Ascending aorta (tissue), 2 donors: ENCODE results near the gene IGF2R. TPM values are rescaled to one million over a fixed set of nuclear protein-coding genes. Genes with fewer than 3 reads are reported as not detected.

Experiments
- DNase-seq, 2 donors: peaks; one replicate each; pipeline ENCODE4 v3.0.0-alpha.2; 2019; ENCODE audit warnings: low spot score in 2 of 2
- H3K27ac ChIP-seq, 2 donors: fragments of 200-600 bp; sonication (generic); one replicate each; pipeline ENCODE4 v1.5.1; 2016 to 2017; ENCODE audit warnings: mild to moderate bottlenecking in 1 of 2
- H3K27me3 ChIP-seq: fragments of 200-600 bp; sonication (generic); one replicate; pipeline ENCODE4 v1.5.1; 2017
- H3K36me3 ChIP-seq, 2 donors: fragments of 200-600 bp; sonication (generic); one replicate each; pipeline ENCODE4 v1.5.1; 2016
- H3K4me1 ChIP-seq, 2 donors: fragments of 200-600 bp; sonication (generic); one replicate each; pipeline ENCODE4 v1.5.1; 2016 to 2017; ENCODE audit warnings: mild to moderate bottlenecking in 1 of 2
- H3K4me3 ChIP-seq, 2 donors: fragments of 200-600 bp; sonication (generic); one replicate each; pipeline ENCODE4 v1.5.1; 2016 to 2017; ENCODE audit warnings: mild to moderate bottlenecking in 1 of 2
- H3K9me3 ChIP-seq, 2 donors: fragments of 200-600 bp; sonication (generic); one replicate each; pipeline ENCODE4 v1.5.1; 2016
- CTCF ChIP-seq, 3 experiments: fragments of 200-600 bp in 2 of 3; fragments of 450-650 bp in 1 of 3; sonication (generic) in 2 of 3; IDR thresholded peaks; one replicate each; pipeline ENCODE4 v1.5.1; 2016 to 2019; ENCODE audit warnings: antibody characterized with exemption in 3 of 3, mild to moderate bottlenecking in 1 of 3, moderate library complexity in 1 of 3
- intact Hi-C: fragments of 100-400 bp; cut with DNase I; formaldehyde crosslinking; loops from one replicate; pipeline ENCODE4 v1.15.1; 2023
- total RNA-seq: library from RNA; depleted of rRNA; stranded (reverse); fragments of >200 nt; gene quantifications from one replicate; pipeline ENCODE4 v1.1.0, GENCODE V29; 2016

IGF2R gene
- total RNA-seq, 1 donor from 2014 or later, result 104 TPM

DNA sequence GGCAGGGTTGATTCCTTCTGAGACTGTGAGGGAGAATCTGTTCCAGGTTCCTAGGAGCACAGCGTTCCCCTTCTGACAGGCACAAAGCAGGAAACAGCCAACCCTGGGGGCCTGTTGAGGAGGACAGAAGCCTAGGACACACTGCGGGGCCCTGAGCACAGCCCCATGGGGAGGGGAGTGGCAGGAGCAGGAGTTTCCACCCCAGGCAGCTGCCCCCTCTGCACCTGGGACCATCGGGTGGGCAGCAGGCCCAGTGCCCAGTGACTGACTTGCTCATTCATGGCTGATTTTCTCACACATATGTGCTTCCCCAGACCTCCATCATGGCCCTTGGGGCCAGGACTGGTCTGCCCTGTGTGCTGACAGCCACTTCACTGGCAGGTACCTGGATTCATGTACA lies 146.5 kb downstream of the IGF2R start:
- peaks cover 0 to 8% of the 10 kb centered on the region in 2 donors for H3K36me3 ChIP-seq
- no peaks in the 10 kb centered on the region for H3K4me1 ChIP-seq
- no peaks in the 10 kb centered on the region for H3K27me3 ChIP-seq
- intact Hi-C loops, result no loop called here
- H3K4me3 ChIP-seq, result no peak overlapping the region
- no peak for DNase-seq
- no peak overlapping the region for H3K27ac ChIP-seq
- H3K9me3 ChIP-seq, result no peaks in the 10 kb centered on the region
- TF ChIP-seq CTCF (IDR thresholded peaks at IDR 0.05), result no peak

- no peak for TF ChIP-seq CTCF (IDR thresholded peaks at IDR 0.05)
- H3K36me3 ChIP-seq, result peaks cover 0 to 8% of the 10 kb centered on the region in 2 donors
These were observed 147.5 kb downstream of the IGF2R start for GRCh38 chr6:160116411-160116810.

GRCh38 chr6:160117137-160117536 lies 148.3 kb downstream of the IGF2R start:
- no peak for TF ChIP-seq CTCF (IDR thresholded peaks at IDR 0.05)
- intact Hi-C loops, result no loop called here
- no peak for DNase-seq
- no peaks in the 10 kb centered on the region for H3K27me3 ChIP-seq
- H3K9me3 ChIP-seq, result no peaks in the 10 kb centered on the region
- H3K4me1 ChIP-seq, result no peaks in the 10 kb centered on the region
- no peak overlapping the region for H3K4me3 ChIP-seq
- no peak overlapping the region for H3K27ac ChIP-seq
- H3K36me3 ChIP-seq, result peaks cover 0 to 8% of the 10 kb centered on the region in 2 donors

More at GRCh38 chr6:160116411-160116810, 147.5 kb downstream of the IGF2R start:
- Histone ChIP-seq H3K27ac (no peak overlapping the region), H3K4me1 (no peaks in the 10 kb centered on the region), H3K4me3 (no peak overlapping the region), H3K9me3 (no peaks in the 10 kb centered on the region), H3K27me3 (no peaks in the 10 kb centered on the region)
- intact Hi-C loops, result no loop called here
- no peak for DNase-seq

GRCh38 chr6:160118620-160119229 lies 149.8 kb downstream of the IGF2R start:
- DNase-seq, result no peak
- Histone ChIP-seq H3K9me3 (no peaks in the 10 kb centered on the region), H3K4me1 (no peaks in the 10 kb centered on the region), H3K4me3 (no peak overlapping the region), H3K27me3 (no peaks in the 10 kb centered on the region), H3K36me3 (no peaks in the 10 kb centered on the region), H3K27ac (no peak overlapping the region)
- TF ChIP-seq CTCF (IDR thresholded peaks at IDR 0.05), result no peak
- intact Hi-C loops, result no loop called here

DNA sequence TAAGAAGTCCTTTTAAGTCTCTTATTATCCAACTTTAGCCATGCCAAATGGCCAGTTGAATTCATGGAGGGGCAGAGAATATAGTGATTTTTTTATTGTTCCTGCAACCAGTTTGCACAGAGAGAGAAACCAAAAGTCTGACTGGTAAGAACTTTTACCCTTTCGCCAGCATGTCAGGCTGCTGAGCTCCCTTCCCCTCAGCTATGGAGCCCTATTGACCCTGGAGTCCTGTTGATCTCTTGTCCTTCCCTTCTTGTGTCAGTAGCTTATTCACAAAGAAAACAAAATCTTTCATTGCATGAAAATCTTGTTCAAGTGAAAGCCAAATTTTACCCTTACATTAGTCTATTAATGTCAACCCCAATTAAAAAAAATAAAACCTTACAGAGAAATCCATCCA lies 151.2 kb downstream of the IGF2R start:
- H3K4me1 ChIP-seq, result no peaks in the 10 kb centered on the region
- intact Hi-C loops, result no loop called here
- no peak overlapping the region for H3K27ac ChIP-seq
- H3K36me3 ChIP-seq, result no peaks in the 10 kb centered on the region
- no peak for TF ChIP-seq CTCF (IDR thresholded peaks at IDR 0.05)
- no peaks in the 10 kb centered on the region for H3K27me3 ChIP-seq
- H3K9me3 ChIP-seq, result no peaks in the 10 kb centered on the region
- DNase-seq, result no peak
- H3K4me3 ChIP-seq, result no peak overlapping the region

DNA sequence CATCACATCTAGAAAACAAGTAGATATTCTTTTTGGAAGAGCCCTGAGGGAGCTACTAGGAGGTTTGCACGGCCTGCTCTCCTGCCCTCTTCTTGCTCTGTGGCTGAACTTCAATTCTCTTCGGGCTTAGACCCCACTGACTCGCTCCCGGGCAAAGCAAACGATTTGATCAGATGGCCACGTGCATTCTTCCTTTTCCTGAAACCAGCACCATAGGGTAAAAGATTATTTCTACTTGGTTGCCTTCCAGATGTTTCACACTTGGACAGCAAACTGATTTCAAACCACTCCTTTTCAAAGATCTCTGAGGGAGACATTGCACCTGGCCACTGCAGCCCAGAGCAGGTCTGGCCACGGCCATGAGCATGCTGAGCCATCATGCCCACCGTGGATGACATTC lies 152.7 kb downstream of the IGF2R start, which contains the start of gene SLC22A1:
Gene SLC22A1, plus strand, starts transcription at position 258 of the 400 bp plus-strand sequence. Its CDS starts 121 bp downstream, at position 379.
- peak within 1 kb of the TSS in 1 of 2 donors; percentile 6 for H3K27ac ChIP-seq
- no peak for TF ChIP-seq CTCF (IDR thresholded peaks at IDR 0.05)
- DNase-seq, result no peak
- H3K9me3 ChIP-seq, result no peaks in the 10 kb centered on the region
- no peaks in the 10 kb centered on the region for H3K27me3 ChIP-seq
- no peaks in the 10 kb centered on the region for H3K4me1 ChIP-seq
- no peak within 1 kb of the TSS for H3K4me3 ChIP-seq
- H3K36me3 ChIP-seq, result no peaks in the 10 kb centered on the region
- intact Hi-C loops, result no loop called here
